H1 (cell line): ENCODE data around the gene HEXIM2.

Experiments
- CHD1 ChIP-seq: IDR thresholded peaks from 2 replicates; pipeline ENCODE4 v1.6.1; 2012; ENCODE audit warnings: low read depth, low read length, improper control_type of control experiment
- KDM1A ChIP-seq: fragments of 200-600, 300-600 bp; sonication (generic); IDR thresholded peaks from 2 replicates; pipeline ENCODE4 v1.7.1; 2016; ENCODE audit warnings: mild to moderate bottlenecking, low read length, borderline replicate concordance
- RNF2 ChIP-seq: fragments of 200-900, 300-1000 bp; sonication (generic); IDR thresholded peaks from 2 replicates; pipeline ENCODE4 v1.7.1; 2016; ENCODE audit warnings: borderline replicate concordance, low read depth, mild to moderate bottlenecking, antibody characterized with exemption, low read length; ENCODE audit not compliant: poor library complexity, severe bottlenecking; ENCODE audit errors: missing control alignments
- SP2 ChIP-seq: IDR thresholded peaks from 2 replicates; pipeline ENCODE4 v1.6.1; 2012; ENCODE audit warnings: mild to moderate bottlenecking, low read length, inconsistent platforms
- SUZ12 ChIP-seq: fragments of 200-600 bp; sonication (generic); IDR thresholded peaks from 2 replicates; pipeline ENCODE4 v1.6.1; 2012; ENCODE audit warnings: mild to moderate bottlenecking, inconsistent platforms, low read length, moderate library complexity, mixed read lengths
- TF ChIP-seq, protein P1 (sequence below), 3 experiments: IDR thresholded peaks; 1 replicate in 2 of 3; 2 replicates in 1 of 3; pipeline versions ENCODE4 v1.5.1 to v1.6.1; 2011; ENCODE audit warnings: low read length in 3 of 3, mild to moderate bottlenecking in 3 of 3, inconsistent platforms in 2 of 3, low read depth in 1 of 3, moderate library complexity in 1 of 3; ENCODE audit not compliant: insufficient read depth in 1 of 3; ENCODE audit errors: control extremely low read depth in 1 of 3

DNA sequence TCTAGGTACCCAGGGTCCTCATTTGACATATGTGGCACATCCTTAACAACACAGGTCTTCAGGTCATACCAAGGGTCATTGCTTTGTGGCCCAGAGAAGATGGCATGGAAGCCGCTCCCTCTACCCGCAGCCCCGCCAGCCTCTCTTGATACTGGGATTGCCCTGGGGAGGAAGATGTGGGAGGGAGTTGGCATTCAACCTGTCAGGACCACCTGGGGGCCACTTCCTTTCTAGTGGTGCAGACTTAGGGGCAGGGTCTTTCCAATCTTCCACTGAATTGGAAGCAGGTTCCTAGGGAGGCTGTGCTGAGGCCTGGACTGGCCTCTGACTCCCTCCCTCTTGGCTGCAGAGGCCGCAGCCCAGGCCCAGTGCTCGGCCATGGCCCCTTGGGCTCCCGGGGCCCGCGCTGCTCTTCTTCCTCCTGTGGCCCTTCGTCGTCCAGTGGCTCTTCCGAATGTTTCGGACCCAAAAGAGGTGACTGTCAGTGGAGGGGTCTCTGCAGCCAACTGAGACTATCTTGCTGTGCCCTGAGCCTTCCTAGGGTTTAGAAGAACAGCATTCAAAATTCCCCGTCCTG lies 18.5 kb upstream of the HEXIM2 start:
- TF ChIP-seq, protein P1, sequence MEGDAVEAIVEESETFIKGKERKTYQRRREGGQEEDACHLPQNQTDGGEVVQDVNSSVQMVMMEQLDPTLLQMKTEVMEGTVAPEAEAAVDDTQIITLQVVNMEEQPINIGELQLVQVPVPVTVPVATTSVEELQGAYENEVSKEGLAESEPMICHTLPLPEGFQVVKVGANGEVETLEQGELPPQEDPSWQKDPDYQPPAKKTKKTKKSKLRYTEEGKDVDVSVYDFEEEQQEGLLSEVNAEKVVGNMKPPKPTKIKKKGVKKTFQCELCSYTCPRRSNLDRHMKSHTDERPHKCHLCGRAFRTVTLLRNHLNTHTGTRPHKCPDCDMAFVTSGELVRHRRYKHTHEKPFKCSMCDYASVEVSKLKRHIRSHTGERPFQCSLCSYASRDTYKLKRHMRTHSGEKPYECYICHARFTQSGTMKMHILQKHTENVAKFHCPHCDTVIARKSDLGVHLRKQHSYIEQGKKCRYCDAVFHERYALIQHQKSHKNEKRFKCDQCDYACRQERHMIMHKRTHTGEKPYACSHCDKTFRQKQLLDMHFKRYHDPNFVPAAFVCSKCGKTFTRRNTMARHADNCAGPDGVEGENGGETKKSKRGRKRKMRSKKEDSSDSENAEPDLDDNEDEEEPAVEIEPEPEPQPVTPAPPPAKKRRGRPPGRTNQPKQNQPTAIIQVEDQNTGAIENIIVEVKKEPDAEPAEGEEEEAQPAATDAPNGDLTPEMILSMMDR (IDR thresholded peaks at IDR 0.05; ENCODE audit: control extremely low read depth in 1 of 3, insufficient read depth in 1 of 3, low read depth in 1 of 3, low read length in 3 of 3) = no peak
- no peak for TF ChIP-seq SP2
- TF ChIP-seq RNF2 = no peak
- no peak for TF ChIP-seq SUZ12
- no peak for TF ChIP-seq CHD1
- no peak for TF ChIP-seq KDM1A
